AG04450 (cell line): ENCODE results near the gene APMAP. TPM values are rescaled to one million over a fixed set of nuclear protein-coding genes. Genes with fewer than 3 reads are reported as not detected.

ENCODE experiments used
- CTCF ChIA-PET: fragments of 300-600, 350-600 bp; formaldehyde crosslinking; extraction: SDS; loops from one replicate; lab custom pipeline; 2022; ENCODE audit warnings: antibody characterized with exemption, inconsistent platforms; lab: Charles Lee
- POLR2A ChIA-PET: fragments of 350-600 bp; formaldehyde crosslinking; extraction: SDS; loops from one replicate; lab custom pipeline; 2021; ENCODE audit warnings: antibody characterized with exemption, inconsistent platforms; lab: Yijun Ruan, JAX
- DNase-seq: peaks from one replicate; pipeline ENCODE4 v3.0.0-alpha.2; 2011; ENCODE audit warnings: low read depth, low spot score
- H3K27ac ChIP-seq: one replicate; pipeline ENCODE4 v1.5.1; 2012; ENCODE audit warnings: low read depth, low read length, control low read depth
- H3K27me3 ChIP-seq: one replicate; pipeline ENCODE4 v1.6.0; 2012; ENCODE audit warnings: low read length; ENCODE audit not compliant: control insufficient read depth, insufficient read depth
- H3K4me3 ChIP-seq: 2 replicates; pipeline ENCODE4 v1.5.1; 2011; ENCODE audit warnings: mild to moderate bottlenecking, low read depth, low read length, control low read depth
- H3K9me3 ChIP-seq: 2 replicates; pipeline ENCODE4 v1.5.1; 2012; ENCODE audit warnings: low read length; ENCODE audit not compliant: control insufficient read depth, insufficient read depth
- CTCF ChIP-seq: IDR thresholded peaks from 2 replicates; pipeline ENCODE4 v1.5.1; 2011; ENCODE audit warnings: low read depth, low read length, control low read depth, inconsistent platforms
- polyA plus RNA-seq: library from polyadenylated mRNA; depleted of rRNA; stranded (reverse); fragments of >200 nt; gene quantifications from 2 replicates; pipeline ENCODE4 v1.2.3, GENCODE V29; 2011

Gene APMAP
- polyA plus RNA-seq, 1 experiment: 94.5 TPM

GRCh38 chr20:25031241-25031640, 38.7 kb upstream of the APMAP start:
- H3K27ac ChIP-seq: no peak overlapping the region
- ChIA-PET CTCF (no interaction called here), POLR2A (no interaction called here)
- TF ChIP-seq CTCF: no peak
- peaks cover 10% of the 10 kb centered on the region for H3K27me3 ChIP-seq
- no peak for DNase-seq
- H3K4me3 ChIP-seq: no peak overlapping the region
- no peaks in the 10 kb centered on the region; the same call in 1 of the 2 replicates for H3K9me3 ChIP-seq

- H3K27me3 ChIP-seq: peaks cover 10% of the 10 kb centered on the region
- CTCF ChIA-PET: no interaction called here
- no peak overlapping the region for H3K4me3 ChIP-seq
- no peak overlapping the region for H3K27ac ChIP-seq
- POLR2A ChIA-PET: no interaction called here
- TF ChIP-seq CTCF: no peak
- no peak for DNase-seq
- no peaks in the 10 kb centered on the region; the same call in 1 of the 2 replicates for H3K9me3 ChIP-seq
These were observed 38.2 kb upstream of the APMAP start for GRCh38 chr20:25030649-25031207.

GRCh38 chr20:25030007-25030648, 37.6 kb upstream of the APMAP start:
- CTCF ChIA-PET: no interaction called here
- Histone ChIP-seq H3K27ac (no peak overlapping the region), H3K27me3 (peaks cover 10% of the 10 kb centered on the region)

GRCh38 chr20:25025986-25026605, 33.5 kb upstream of the APMAP start:
- Histone ChIP-seq H3K4me3 (no peak overlapping the region), H3K9me3 (no peaks in the 10 kb centered on the region), H3K27ac (no peak overlapping the region), H3K27me3 (peaks cover 10% of the 10 kb centered on the region)
- POLR2A ChIA-PET: no interaction called here
- CTCF ChIA-PET: no interaction called here
- TF ChIP-seq CTCF: no peak
- no peak for DNase-seq

More at GRCh38 chr20:25030007-25030648, 37.6 kb upstream of the APMAP start:
- DNase-seq: no peak
- no peak overlapping the region for H3K4me3 ChIP-seq
- POLR2A ChIA-PET: no interaction called here
- no peak for TF ChIP-seq CTCF
- H3K9me3 ChIP-seq: no peaks in the 10 kb centered on the region; the same call in 1 of the 2 replicates
